Measurements from ENCODE around the gene PAMR1.
"Not testable (repeated sequence)": the region's sequence is repeated elsewhere in the genome, so short reads cannot be mapped to it uniquely, and the experiment has no call there.

The PAMR1 gene

GRCh38 chr11:35525501-35526175 is at the start of gene PAMR1:
Gene PAMR1, minus strand, starts transcription at chr11:35525616. Its CDS starts 31 bp downstream, at chr11:35525585.
- DNase-seq (ENCODE audit: low read depth), result peak; percentile 3

GRCh38 chr11:35571696-35572095 is 46.3 kb upstream of the PAMR1 start:
- no peak for DNase-seq (ENCODE audit: low read depth)

- no peak for DNase-seq (ENCODE audit: low read depth)
Observed at GRCh38 chr11:35567737-35568465, 42.5 kb upstream of the PAMR1 start.

- no peak for DNase-seq (ENCODE audit: low read depth)
Observed at GRCh38 chr11:35566885-35567284, 41.5 kb upstream of the PAMR1 start.

- no peak for DNase-seq (ENCODE audit: low read depth)
Observed at GRCh38 chr11:35566181-35566580, 40.8 kb upstream of the PAMR1 start.

- DNase-seq (ENCODE audit: low read depth), result no peak
Observed at GRCh38 chr11:35564245-35564595, 38.8 kb upstream of the PAMR1 start.

- no peak for DNase-seq (ENCODE audit: low read depth)
Observed at GRCh38 chr11:35563484-35564244, 38.2 kb upstream of the PAMR1 start.

GRCh38 chr11:35559949-35560348 is 34.5 kb upstream of the PAMR1 start:
- DNase-seq (ENCODE audit: low read depth), result no peak

- no peak for DNase-seq (ENCODE audit: low read depth)
Observed at GRCh38 chr11:35558513-35558912, 33.1 kb upstream of the PAMR1 start.

- no peak for DNase-seq (ENCODE audit: low read depth)
Observed at GRCh38 chr11:35555488-35555887, 30.1 kb upstream of the PAMR1 start.

GRCh38 chr11:35554491-35555437 is 29.3 kb upstream of the PAMR1 start:
- no peak for DNase-seq (ENCODE audit: low read depth)

GRCh38 chr11:35553831-35554230 is 28.4 kb upstream of the PAMR1 start:
- no peak for DNase-seq (ENCODE audit: low read depth)

- no peak for DNase-seq (ENCODE audit: low read depth)
Observed at GRCh38 chr11:35553021-35553420, 27.6 kb upstream of the PAMR1 start.

- DNase-seq (ENCODE audit: low read depth), result no peak
Observed at GRCh38 chr11:35552616-35553015, 27.2 kb upstream of the PAMR1 start.

- DNase-seq (ENCODE audit: low read depth), result no peak
Observed at GRCh38 chr11:35550374-35551036, 25.1 kb upstream of the PAMR1 start.

GRCh38 chr11:35549787-35550186 is 24.4 kb upstream of the PAMR1 start:
- DNase-seq (ENCODE audit: low read depth), result no peak

GRCh38 chr11:35548925-35549561 is 23.6 kb upstream of the PAMR1 start:
- no peak for DNase-seq (ENCODE audit: low read depth)

GRCh38 chr11:35547995-35548394 is 22.6 kb upstream of the PAMR1 start:
- DNase-seq (ENCODE audit: low read depth), result not testable (repeated sequence)

GRCh38 chr11:35546317-35546716 is 20.9 kb upstream of the PAMR1 start:
- no peak for DNase-seq (ENCODE audit: low read depth)

GRCh38 chr11:35545391-35546003 is 20.1 kb upstream of the PAMR1 start:
- no peak for DNase-seq (ENCODE audit: low read depth)

All from activated T-cell treated with anti-CD3 and anti-CD28 coated beads for 48 hours (primary cell).